ENCODE measurements around the gene FAM199X.
"Not testable (repeated sequence)": the region's sequence is repeated elsewhere in the genome, so short reads cannot be mapped to it uniquely, and the experiment has no call there.

The FAM199X gene

GRCh38 chrX:104193485-104193884 is 27.2 kb downstream of the FAM199X start:
- no peak for DNase-seq

GRCh38 chrX:104195013-104195412 is 28.8 kb downstream of the FAM199X start:
- DNase-seq: no peak

- DNase-seq: no peak
Measured at GRCh38 chrX:104195489-104196084, 29.3 kb downstream of the FAM199X start.

- DNase-seq: no peak
Measured at GRCh38 chrX:104205548-104205947, 39.3 kb downstream of the FAM199X start.

GRCh38 chrX:104211187-104211586 is 44.9 kb downstream of the FAM199X start:
- no peak for DNase-seq

GRCh38 chrX:104230060-104230459 is 63.8 kb downstream of the FAM199X start:
- DNase-seq: not testable (repeated sequence)
